AG09319 (cell line): ENCODE results near the gene COL5A2.

ENCODE experiments used
- DNase-seq: peaks from one replicate; pipeline ENCODE4 v3.0.0-alpha.2; 2010; ENCODE audit warnings: low read depth; ENCODE audit errors: extremely low read depth
- CTCF ChIP-seq: IDR thresholded peaks from 2 replicates; pipeline ENCODE4 v1.5.1; 2011; ENCODE audit warnings: low read depth, mild to moderate bottlenecking, inconsistent platforms, low read length, moderate library complexity

The COL5A2 gene

GRCh38 chr2:189111063-189111715, 68.4 kb downstream of the COL5A2 start:
- no peak for DNase-seq
- TF ChIP-seq CTCF = no peak

GRCh38 chr2:189109921-189110397, 69.6 kb downstream of the COL5A2 start:
- TF ChIP-seq CTCF = no peak
- DNase-seq = no peak

GRCh38 chr2:189104934-189105333, 74.6 kb downstream of the COL5A2 start:
- no peak for TF ChIP-seq CTCF
- no peak for DNase-seq

GRCh38 chr2:189102735-189103134, 76.8 kb downstream of the COL5A2 start:
- no peak for TF ChIP-seq CTCF
- DNase-seq = no peak

GRCh38 chr2:189097934-189098333, 81.6 kb downstream of the COL5A2 start:
- no peak for DNase-seq
- TF ChIP-seq CTCF = no peak

- no peak for TF ChIP-seq CTCF
- DNase-seq = peak; percentile 34
Measured at GRCh38 chr2:189096769-189097447, 82.7 kb downstream of the COL5A2 start.

- no peak for TF ChIP-seq CTCF
- DNase-seq = no peak
Measured at GRCh38 chr2:189095101-189095500, 84.5 kb downstream of the COL5A2 start.
